ENCODE results near the gene VPS4B. TPM values are rescaled to one million over a fixed set of nuclear protein-coding genes. Genes with fewer than 3 reads are reported as not detected.
A peak's percentile ranks its signal among the peaks of the same experiment; 100 is the strongest.

The VPS4B gene
- total RNA-seq, 1 donor from 2014 or later, result 28.2 TPM

GRCh38 chr18:63438181-63438580 lies 15.9 kb upstream of the VPS4B start:
- no peaks in the 10 kb centered on the region for H3K36me3 ChIP-seq (ENCODE audit: control insufficient read depth in 3 of 3, insufficient read depth in 3 of 3, low read length in 3 of 3)

GRCh38 chr18:63433334-63433866 lies 11.1 kb upstream of the VPS4B start:
- no peaks in the 10 kb centered on the region for H3K9me3 ChIP-seq (ENCODE audit: control insufficient read depth in 3 of 3, low read length in 3 of 3)
- H3K4me3 ChIP-seq (ENCODE audit: low read length in 3 of 3), result no peak overlapping the region
- no peaks in the 10 kb centered on the region for H3K27me3 ChIP-seq (ENCODE audit: control insufficient read depth in 3 of 3, insufficient read depth in 3 of 3, low read length in 3 of 3)
- no peaks in the 10 kb centered on the region for H3K36me3 ChIP-seq (ENCODE audit: control insufficient read depth in 3 of 3, insufficient read depth in 3 of 3, low read length in 3 of 3)
- H3K27ac ChIP-seq (ENCODE audit: low read depth, low read length), result no peak overlapping the region
- H3K4me1 ChIP-seq (ENCODE audit: control insufficient read depth in 3 of 3, insufficient read depth in 3 of 3, low read length in 3 of 3), result peaks cover 0 to 3% (median 0%) of the 10 kb centered on the region in 3 donors
- H3K9ac ChIP-seq (ENCODE audit: low read depth in 1 of 3, low read length in 3 of 3), result no peak overlapping the region

More at GRCh38 chr18:63438181-63438580, 15.9 kb upstream of the VPS4B start:
- Histone ChIP-seq H3K4me3 (ENCODE audit: low read length in 3 of 3) (no peak overlapping the region), H3K9me3 (ENCODE audit: control insufficient read depth in 3 of 3, low read length in 3 of 3) (no peaks in the 10 kb centered on the region), H3K9ac (ENCODE audit: low read depth in 1 of 3, low read length in 3 of 3) (no peak overlapping the region), H3K27ac (ENCODE audit: low read depth, low read length) (no peak overlapping the region), H3K4me1 (ENCODE audit: control insufficient read depth in 3 of 3, insufficient read depth in 3 of 3, low read length in 3 of 3) (peaks cover 0 to 3% (median 0%) of the 10 kb centered on the region in 3 donors), H3K27me3 (ENCODE audit: control insufficient read depth in 3 of 3, insufficient read depth in 3 of 3, low read length in 3 of 3) (no peaks in the 10 kb centered on the region)

GRCh38 chr18:63431180-63431579 lies 8.9 kb upstream of the VPS4B start:
- H3K27me3 ChIP-seq (ENCODE audit: control insufficient read depth in 3 of 3, insufficient read depth in 3 of 3, low read length in 3 of 3), result peaks cover 0 to 3% (median 0%) of the 10 kb centered on the region in 3 donors
- peaks cover 0 to 2% (median 0%) of the 10 kb centered on the region in 3 donors for H3K4me1 ChIP-seq (ENCODE audit: control insufficient read depth in 3 of 3, insufficient read depth in 3 of 3, low read length in 3 of 3)
- H3K4me3 ChIP-seq (ENCODE audit: low read length in 3 of 3), result no peak overlapping the region
- no peaks in the 10 kb centered on the region for H3K9me3 ChIP-seq (ENCODE audit: control insufficient read depth in 3 of 3, low read length in 3 of 3)
- no peaks in the 10 kb centered on the region for H3K36me3 ChIP-seq (ENCODE audit: control insufficient read depth in 3 of 3, insufficient read depth in 3 of 3, low read length in 3 of 3)
- H3K9ac ChIP-seq (ENCODE audit: low read depth in 1 of 3, low read length in 3 of 3), result no peak overlapping the region
- no peak overlapping the region for H3K27ac ChIP-seq (ENCODE audit: low read depth, low read length)

- Histone ChIP-seq H3K4me3 (ENCODE audit: low read length in 3 of 3) (no peak overlapping the region), H3K27me3 (ENCODE audit: control insufficient read depth in 3 of 3, insufficient read depth in 3 of 3, low read length in 3 of 3) (peaks cover 0 to 3% (median 0%) of the 10 kb centered on the region in 3 donors), H3K9me3 (ENCODE audit: control insufficient read depth in 3 of 3, low read length in 3 of 3) (no peaks in the 10 kb centered on the region), H3K36me3 (ENCODE audit: control insufficient read depth in 3 of 3, insufficient read depth in 3 of 3, low read length in 3 of 3) (no peaks in the 10 kb centered on the region), H3K4me1 (ENCODE audit: control insufficient read depth in 3 of 3, insufficient read depth in 3 of 3, low read length in 3 of 3) (no peaks in the 10 kb centered on the region), H3K9ac (ENCODE audit: low read depth in 1 of 3, low read length in 3 of 3) (no peak overlapping the region), H3K27ac (ENCODE audit: low read depth, low read length) (no peak overlapping the region)
Measured at GRCh38 chr18:63430526-63430925, 8.2 kb upstream of the VPS4B start.

GRCh38 chr18:63427558-63427957 lies 5.3 kb upstream of the VPS4B start:
- Histone ChIP-seq H3K27me3 (ENCODE audit: control insufficient read depth in 3 of 3, insufficient read depth in 3 of 3, low read length in 3 of 3) (peaks cover 0 to 3% (median 0%) of the 10 kb centered on the region in 3 donors), H3K4me3 (ENCODE audit: low read length in 3 of 3) (no peak overlapping the region), H3K4me1 (ENCODE audit: control insufficient read depth in 3 of 3, insufficient read depth in 3 of 3, low read length in 3 of 3) (peaks cover 0 to 6% (median 0%) of the 10 kb centered on the region in 3 donors), H3K36me3 (ENCODE audit: control insufficient read depth in 3 of 3, insufficient read depth in 3 of 3, low read length in 3 of 3) (no peaks in the 10 kb centered on the region), H3K9ac (ENCODE audit: low read depth in 1 of 3, low read length in 3 of 3) (no peak overlapping the region), H3K9me3 (ENCODE audit: control insufficient read depth in 3 of 3, low read length in 3 of 3) (no peaks in the 10 kb centered on the region), H3K27ac (ENCODE audit: low read depth, low read length) (no peak overlapping the region)

- Histone ChIP-seq H3K9ac (ENCODE audit: low read depth in 1 of 3, low read length in 3 of 3) (peak overlapping the region; percentile 96 to 98 (median 98)), H3K4me1 (ENCODE audit: control insufficient read depth in 3 of 3, insufficient read depth in 3 of 3, low read length in 3 of 3) (peaks cover 8 to 14% (median 8%) of the 10 kb centered on the region in 3 donors), H3K36me3 (ENCODE audit: control insufficient read depth in 3 of 3, insufficient read depth in 3 of 3, low read length in 3 of 3) (peaks cover 0 to 7% (median 3%) of the 10 kb centered on the region in 3 donors), H3K27me3 (ENCODE audit: control insufficient read depth in 3 of 3, insufficient read depth in 3 of 3, low read length in 3 of 3) (peaks cover 0 to 3% (median 0%) of the 10 kb centered on the region in 3 donors), H3K27ac (ENCODE audit: low read depth, low read length) (peak overlapping the region; percentile 97), H3K9me3 (ENCODE audit: control insufficient read depth in 3 of 3, low read length in 3 of 3) (no peaks in the 10 kb centered on the region), H3K4me3 (ENCODE audit: low read length in 3 of 3) (peak overlapping the region; percentile 90 to 99 (median 95))
Measured at GRCh38 chr18:63422864-63423304, 608 bp upstream of the VPS4B start.

GRCh38 chr18:63421514-63421913 lies 762 bp downstream of the VPS4B start:
- peak overlapping the region; percentile 97 for H3K27ac ChIP-seq (ENCODE audit: low read depth, low read length)
- H3K9ac ChIP-seq (ENCODE audit: low read depth in 1 of 3, low read length in 3 of 3), result peak overlapping the region; percentile 96 to 98 (median 96)
- peak overlapping the region; percentile 95 to 99 (median 98) for H3K4me3 ChIP-seq (ENCODE audit: low read length in 3 of 3)
- H3K4me1 ChIP-seq (ENCODE audit: control insufficient read depth in 3 of 3, insufficient read depth in 3 of 3, low read length in 3 of 3), result peaks cover 8 to 14% (median 8%) of the 10 kb centered on the region in 3 donors
- no peaks in the 10 kb centered on the region for H3K27me3 ChIP-seq (ENCODE audit: control insufficient read depth in 3 of 3, insufficient read depth in 3 of 3, low read length in 3 of 3)
- H3K9me3 ChIP-seq (ENCODE audit: control insufficient read depth in 3 of 3, low read length in 3 of 3), result no peaks in the 10 kb centered on the region
- H3K36me3 ChIP-seq (ENCODE audit: control insufficient read depth in 3 of 3, insufficient read depth in 3 of 3, low read length in 3 of 3), result peaks cover 0 to 9% (median 3%) of the 10 kb centered on the region in 3 donors

GRCh38 chr18:63412953-63413352 lies 9.3 kb downstream of the VPS4B start:
- H3K36me3 ChIP-seq (ENCODE audit: control insufficient read depth in 3 of 3, insufficient read depth in 3 of 3, low read length in 3 of 3), result peaks cover 5 to 45% (median 43%) of the 10 kb centered on the region in 3 donors
- no peak overlapping the region for H3K27ac ChIP-seq (ENCODE audit: low read depth, low read length)
- H3K9ac ChIP-seq (ENCODE audit: low read depth in 1 of 3, low read length in 3 of 3), result no peak overlapping the region
- H3K4me3 ChIP-seq (ENCODE audit: low read length in 3 of 3), result no peak overlapping the region
- no peaks in the 10 kb centered on the region for H3K9me3 ChIP-seq (ENCODE audit: control insufficient read depth in 3 of 3, low read length in 3 of 3)
- no peaks in the 10 kb centered on the region for H3K4me1 ChIP-seq (ENCODE audit: control insufficient read depth in 3 of 3, insufficient read depth in 3 of 3, low read length in 3 of 3)
- no peaks in the 10 kb centered on the region for H3K27me3 ChIP-seq (ENCODE audit: control insufficient read depth in 3 of 3, insufficient read depth in 3 of 3, low read length in 3 of 3)

- H3K27ac ChIP-seq (ENCODE audit: low read depth, low read length), result no peak overlapping the region
- H3K9ac ChIP-seq (ENCODE audit: low read depth in 1 of 3, low read length in 3 of 3), result no peak overlapping the region
- peaks cover 7 to 46% (median 40%) of the 10 kb centered on the region in 3 donors for H3K36me3 ChIP-seq (ENCODE audit: control insufficient read depth in 3 of 3, insufficient read depth in 3 of 3, low read length in 3 of 3)
- H3K4me1 ChIP-seq (ENCODE audit: control insufficient read depth in 3 of 3, insufficient read depth in 3 of 3, low read length in 3 of 3), result peaks cover 0 to 2% (median 0%) of the 10 kb centered on the region in 3 donors
- H3K27me3 ChIP-seq (ENCODE audit: control insufficient read depth in 3 of 3, insufficient read depth in 3 of 3, low read length in 3 of 3), result no peaks in the 10 kb centered on the region
- H3K9me3 ChIP-seq (ENCODE audit: control insufficient read depth in 3 of 3, low read length in 3 of 3), result no peaks in the 10 kb centered on the region
- no peak overlapping the region for H3K4me3 ChIP-seq (ENCODE audit: low read length in 3 of 3)
Measured at GRCh38 chr18:63410792-63411191, 11.5 kb downstream of the VPS4B start.

GRCh38 chr18:63409301-63409700 lies 13.0 kb downstream of the VPS4B start:
- peaks cover 0 to 2% (median 0%) of the 10 kb centered on the region in 3 donors for H3K4me1 ChIP-seq (ENCODE audit: control insufficient read depth in 3 of 3, insufficient read depth in 3 of 3, low read length in 3 of 3)
- no peak overlapping the region for H3K27ac ChIP-seq (ENCODE audit: low read depth, low read length)
- H3K9ac ChIP-seq (ENCODE audit: low read depth in 1 of 3, low read length in 3 of 3), result no peak overlapping the region
- H3K36me3 ChIP-seq (ENCODE audit: control insufficient read depth in 3 of 3, insufficient read depth in 3 of 3, low read length in 3 of 3), result peaks cover 7 to 39% (median 32%) of the 10 kb centered on the region in 3 donors
- no peaks in the 10 kb centered on the region for H3K27me3 ChIP-seq (ENCODE audit: control insufficient read depth in 3 of 3, insufficient read depth in 3 of 3, low read length in 3 of 3)
- H3K9me3 ChIP-seq (ENCODE audit: control insufficient read depth in 3 of 3, low read length in 3 of 3), result no peaks in the 10 kb centered on the region
- H3K4me3 ChIP-seq (ENCODE audit: low read length in 3 of 3), result no peak overlapping the region
